GM18502 (cell line): Measurements from ENCODE around the gene SART1.
A peak's percentile ranks its signal among the peaks of the same experiment; 100 is the strongest.

Experiments used
- ATAC-seq: cut with Tn5 transposase; IDR thresholded peaks from one replicate; pipeline ENCODE4 v1.9.1; 2021; ENCODE audit warnings: mild to moderate bottlenecking; ENCODE audit not compliant: unreplicated experiment, poor library complexity

Gene SART1

GRCh38 chr11:65961267-65962140 lies at the start of gene SART1:
SART1 (plus strand) TSS chr11:65961734; CDS start chr11:65961781, 47 bp downstream.
- ATAC-seq = peak; percentile 83

- ATAC-seq = no peak
These were observed 48.7 kb upstream of the SART1 start for GRCh38 chr11:65912845-65913244.

GRCh38 chr11:65915101-65915820 lies 46.3 kb upstream of the SART1 start:
- no peak for ATAC-seq

- ATAC-seq = no peak
These were observed 45.7 kb upstream of the SART1 start for GRCh38 chr11:65915821-65916251.

GRCh38 chr11:65916391-65916790 lies 45.1 kb upstream of the SART1 start:
- no peak for ATAC-seq

GRCh38 chr11:65917077-65917433 lies 44.5 kb upstream of the SART1 start:
- ATAC-seq = no peak

- no peak for ATAC-seq
These were observed 43.9 kb upstream of the SART1 start for GRCh38 chr11:65917434-65918210.

GRCh38 chr11:65918211-65919140 lies 43.1 kb upstream of the SART1 start, which contains the start of gene C11orf68:
C11orf68 (minus strand) TSS chr11:65919062; CDS start chr11:65919031, 31 bp downstream.
- peak; percentile 51 for ATAC-seq

GRCh38 chr11:65919141-65919572 lies 42.4 kb upstream of the SART1 start, which contains the start of gene DRAP1:
DRAP1 (plus strand) TSS chr11:65919426; CDS start chr11:65919502, 76 bp downstream.
- peak; percentile 84 for ATAC-seq

GRCh38 chr11:65919573-65920371 lies 41.8 kb upstream of the SART1 start:
- peak; percentile 48 for ATAC-seq

- no peak for ATAC-seq
These were observed 41.1 kb upstream of the SART1 start for GRCh38 chr11:65920372-65920802.

GRCh38 chr11:65921033-65921555 lies 40.4 kb upstream of the SART1 start:
- ATAC-seq = no peak

GRCh38 chr11:65921876-65922275 lies 39.7 kb upstream of the SART1 start:
- ATAC-seq = no peak

- no peak for ATAC-seq
These were observed 39.0 kb upstream of the SART1 start for GRCh38 chr11:65922565-65922964.

GRCh38 chr11:65925397-65925796 lies 36.1 kb upstream of the SART1 start:
- no peak for ATAC-seq

GRCh38 chr11:65927904-65928397 lies 33.6 kb upstream of the SART1 start:
- peak; percentile 76 for ATAC-seq

GRCh38 chr11:65928667-65929066 lies 32.9 kb upstream of the SART1 start:
- ATAC-seq = no peak
